ENCODE results near the gene NRXN2.

NRXN2 gene

GRCh38 chr11:64691543-64691942 lies 31.5 kb downstream of the NRXN2 start:
- POLR2A ChIA-PET (ENCODE audit: low non-redundant PET): no interaction called here

GRCh38 chr11:64690235-64690634 lies 32.8 kb downstream of the NRXN2 start:
- ChIA-PET CTCF (interaction anchor here (2.7 kb wide), 1 partner anchor 14 kb away, joined by 19 read pairs; no protein-coding TSS in a partner anchor), POLR2A (ENCODE audit: low non-redundant PET) (no interaction called here)
- no peak for DNase-seq (ENCODE audit: low spot score)
- H3K27ac ChIP-seq: no peak overlapping the region
- no peak for TF ChIP-seq CTCF (conservative IDR thresholded peaks at IDR 0.05; ENCODE audit: low read depth)

More at GRCh38 chr11:64691543-64691942, 31.5 kb downstream of the NRXN2 start:
- no peak overlapping the region for H3K27ac ChIP-seq
- TF ChIP-seq CTCF (conservative IDR thresholded peaks at IDR 0.05; ENCODE audit: low read depth): no peak
- DNase-seq (ENCODE audit: low spot score): no peak
- CTCF ChIA-PET: interaction anchor here (0.6 to 0.9 kb wide), 2 partner anchors 242 to 292 kb away, joined by 3 to 5 read pairs; no protein-coding TSS in a partner anchor

GRCh38 chr11:64688534-64688982 lies 34.4 kb downstream of the NRXN2 start:
- peak; percentile 93 for TF ChIP-seq CTCF (conservative IDR thresholded peaks at IDR 0.05; ENCODE audit: low read depth)
- H3K27ac ChIP-seq: no peak overlapping the region
- ChIA-PET CTCF (interaction anchor here (0.6 to 2.7 kb wide), 17 partner anchors 11 to 1098 kb away, joined by 3 to 19 read pairs (median 4); partner anchors contain the start of gene TRMT112), POLR2A (ENCODE audit: low non-redundant PET) (no interaction called here)
- peak; percentile 68 for DNase-seq (ENCODE audit: low spot score)

DNA sequence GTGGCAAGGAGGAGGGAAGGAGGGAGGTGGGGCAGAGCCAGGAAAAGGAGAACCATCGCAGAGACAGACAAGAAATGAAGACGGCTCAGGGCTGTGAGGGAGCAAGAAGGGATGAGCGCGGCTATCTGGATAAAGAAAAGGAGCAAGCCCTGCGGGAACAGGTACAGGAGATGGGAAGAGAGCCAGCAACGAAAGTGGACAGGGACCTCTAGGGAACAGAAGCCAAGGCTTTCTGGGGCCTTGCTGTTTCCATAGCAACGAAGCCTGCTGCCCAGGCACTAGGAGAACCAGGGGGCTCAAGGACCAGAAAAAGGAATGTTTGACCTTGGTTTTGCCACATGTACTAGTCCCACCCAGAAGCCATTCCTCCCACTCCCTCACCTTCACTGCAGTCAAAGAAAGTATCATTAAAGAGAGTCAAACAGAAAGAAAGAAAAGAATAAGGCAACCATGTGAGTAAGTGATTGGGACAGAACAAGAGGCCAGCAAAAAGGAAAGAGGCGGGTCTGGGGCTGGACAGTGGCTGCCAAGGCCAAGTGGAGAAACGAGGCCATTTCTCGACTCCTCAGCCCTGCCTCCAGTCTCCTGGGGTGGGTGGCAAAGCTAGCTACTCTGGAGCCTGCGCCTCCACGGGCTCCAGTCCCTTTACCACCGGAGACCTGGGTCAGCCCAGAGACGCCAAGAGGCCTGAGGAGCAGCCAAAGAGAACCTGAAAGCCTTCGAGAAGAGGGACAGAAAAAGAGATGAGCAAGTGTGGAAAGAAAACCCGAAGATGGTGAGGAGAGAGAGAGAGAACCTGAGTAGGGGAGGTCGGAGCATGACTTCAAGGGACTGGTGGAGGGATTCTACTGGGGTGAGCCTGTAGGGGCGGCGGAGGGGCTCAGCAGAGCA lies 35.1 kb downstream of the NRXN2 start:
- no peak for TF ChIP-seq CTCF (conservative IDR thresholded peaks at IDR 0.05; ENCODE audit: low read depth)
- ChIA-PET POLR2A (ENCODE audit: low non-redundant PET) (no interaction called here), CTCF (interaction anchor here (0.6 to 2.7 kb wide), 9 partner anchors 17 to 55 kb away, joined by 3 to 19 read pairs (median 4); no protein-coding TSS in a partner anchor)
- no peak overlapping the region for H3K27ac ChIP-seq
- DNase-seq (ENCODE audit: low spot score): no peak

GRCh38 chr11:64687204-64687603 lies 35.8 kb downstream of the NRXN2 start:
- ChIA-PET POLR2A (ENCODE audit: low non-redundant PET) (no interaction called here), CTCF (interaction anchor here (0.7 to 1.1 kb wide), 2 partner anchors 55 to 332 kb away, joined by 3 read pairs; no protein-coding TSS in a partner anchor)
- no peak for DNase-seq (ENCODE audit: low spot score)
- no peak overlapping the region for H3K27ac ChIP-seq
- TF ChIP-seq CTCF (conservative IDR thresholded peaks at IDR 0.05; ENCODE audit: low read depth): no peak

DNA sequence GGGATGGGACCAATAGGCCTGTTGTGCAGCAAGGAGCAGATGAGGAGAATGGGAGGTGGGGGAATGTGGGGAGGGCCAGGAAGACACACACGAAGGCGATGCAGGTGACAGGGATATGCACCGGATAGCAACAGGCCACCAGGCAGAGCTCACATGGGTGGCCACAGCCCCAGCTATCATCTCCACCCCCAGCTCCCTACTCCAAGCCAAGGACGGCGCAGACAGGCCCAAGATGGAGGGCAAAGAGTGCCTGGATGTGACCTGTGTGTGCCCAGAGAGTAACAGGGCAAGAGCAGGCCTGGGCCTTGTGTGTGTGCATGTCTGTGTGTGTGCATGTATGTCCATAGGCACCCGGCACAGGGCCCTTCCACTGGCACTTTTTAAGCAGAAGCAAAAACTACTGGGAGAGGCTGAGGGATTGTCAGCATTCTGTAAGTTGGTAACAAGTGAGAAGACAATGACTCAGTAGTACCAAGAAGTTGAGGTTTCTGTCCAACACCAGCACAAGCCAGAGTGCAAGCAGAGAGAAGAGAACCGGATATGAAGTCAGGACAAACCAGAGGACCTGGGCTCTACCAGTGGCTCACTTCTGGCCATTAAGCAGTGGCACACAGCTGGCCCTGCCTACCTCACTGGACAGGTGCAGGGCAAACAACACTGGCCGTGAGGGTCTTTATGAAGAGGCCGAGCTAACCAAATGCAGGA lies 36.4 kb downstream of the NRXN2 start:
- POLR2A ChIA-PET (ENCODE audit: low non-redundant PET): no interaction called here

More for the DNA sequence above, 36.4 kb downstream of the NRXN2 start:
- CTCF ChIA-PET: interaction anchor here (0.7 to 1.1 kb wide), 3 partner anchors 56 to 494 kb away, joined by 3 read pairs; no protein-coding TSS in a partner anchor
- no peak for TF ChIP-seq CTCF (conservative IDR thresholded peaks at IDR 0.05; ENCODE audit: low read depth)
- DNase-seq (ENCODE audit: low spot score): no peak
- no peak overlapping the region for H3K27ac ChIP-seq

Data from RWPE1 (cell line).